Measurements from ENCODE around the gene UBXN11.

- TF ChIP-seq CTCF (IDR thresholded peaks at IDR 0.05) (no peak), POLR2AphosphoS5 (IDR thresholded peaks at IDR 0.05) (no peak)
Observed at GRCh38 chr1:26265405-26265804, 41.0 kb downstream of the UBXN11 start.

All from gastroesophageal sphincter (tissue), 3 donors.